GM12873 (cell line): ENCODE data around the gene GSTM4.

Experiments used
- TF ChIP-seq, protein P1 (sequence below): IDR thresholded peaks from 2 replicates; pipeline ENCODE4 v1.5.1; 2012; ENCODE audit warnings: low read depth, mild to moderate bottlenecking, moderate library complexity, low read length, control low read depth; ENCODE audit not compliant: insufficient read depth; ENCODE audit errors: missing control alignments

Gene GSTM4

DNA sequence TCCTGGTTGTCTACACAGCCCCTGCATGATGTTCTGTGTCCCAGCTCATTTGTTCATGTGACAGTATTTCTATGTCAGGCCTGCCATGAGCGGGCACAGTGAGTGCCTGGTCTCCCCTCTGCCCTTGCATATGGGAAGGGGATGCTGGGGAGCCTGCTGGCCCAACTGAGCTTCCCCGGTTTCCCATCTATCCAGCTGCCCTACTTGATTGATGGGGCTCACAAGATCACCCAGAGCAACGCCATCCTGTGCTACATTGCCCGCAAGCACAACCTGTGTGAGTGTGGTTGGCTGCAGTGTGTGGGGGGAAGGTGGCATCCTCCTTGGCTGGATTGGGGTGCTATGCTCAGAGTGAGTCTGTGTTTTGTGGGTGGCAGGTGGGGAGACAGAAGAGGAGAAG, 1.5 kb downstream of the GSTM4 start:
- TF ChIP-seq, protein P1, sequence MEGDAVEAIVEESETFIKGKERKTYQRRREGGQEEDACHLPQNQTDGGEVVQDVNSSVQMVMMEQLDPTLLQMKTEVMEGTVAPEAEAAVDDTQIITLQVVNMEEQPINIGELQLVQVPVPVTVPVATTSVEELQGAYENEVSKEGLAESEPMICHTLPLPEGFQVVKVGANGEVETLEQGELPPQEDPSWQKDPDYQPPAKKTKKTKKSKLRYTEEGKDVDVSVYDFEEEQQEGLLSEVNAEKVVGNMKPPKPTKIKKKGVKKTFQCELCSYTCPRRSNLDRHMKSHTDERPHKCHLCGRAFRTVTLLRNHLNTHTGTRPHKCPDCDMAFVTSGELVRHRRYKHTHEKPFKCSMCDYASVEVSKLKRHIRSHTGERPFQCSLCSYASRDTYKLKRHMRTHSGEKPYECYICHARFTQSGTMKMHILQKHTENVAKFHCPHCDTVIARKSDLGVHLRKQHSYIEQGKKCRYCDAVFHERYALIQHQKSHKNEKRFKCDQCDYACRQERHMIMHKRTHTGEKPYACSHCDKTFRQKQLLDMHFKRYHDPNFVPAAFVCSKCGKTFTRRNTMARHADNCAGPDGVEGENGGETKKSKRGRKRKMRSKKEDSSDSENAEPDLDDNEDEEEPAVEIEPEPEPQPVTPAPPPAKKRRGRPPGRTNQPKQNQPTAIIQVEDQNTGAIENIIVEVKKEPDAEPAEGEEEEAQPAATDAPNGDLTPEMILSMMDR = no peak

DNA sequence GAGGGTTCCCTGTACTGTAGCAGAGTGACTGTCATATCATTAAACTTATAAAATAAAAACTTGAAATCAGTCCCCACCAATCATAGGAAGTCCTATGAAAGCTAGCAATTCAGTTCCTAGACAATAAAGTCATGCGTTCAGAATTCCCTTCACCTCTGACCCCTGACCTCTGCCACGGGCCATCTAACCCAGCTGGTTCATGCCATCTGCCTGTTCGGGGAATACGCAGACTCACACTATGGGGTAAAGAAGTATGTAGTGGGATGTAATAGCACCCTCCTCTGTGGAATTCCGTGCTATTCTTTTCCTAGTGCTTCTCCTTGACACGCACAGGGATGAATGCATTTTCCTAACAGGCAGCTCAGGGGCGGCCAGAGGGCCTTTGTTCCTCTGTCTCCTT, 2.1 kb downstream of the GSTM4 start:
- TF ChIP-seq, protein P1 = no peak

DNA sequence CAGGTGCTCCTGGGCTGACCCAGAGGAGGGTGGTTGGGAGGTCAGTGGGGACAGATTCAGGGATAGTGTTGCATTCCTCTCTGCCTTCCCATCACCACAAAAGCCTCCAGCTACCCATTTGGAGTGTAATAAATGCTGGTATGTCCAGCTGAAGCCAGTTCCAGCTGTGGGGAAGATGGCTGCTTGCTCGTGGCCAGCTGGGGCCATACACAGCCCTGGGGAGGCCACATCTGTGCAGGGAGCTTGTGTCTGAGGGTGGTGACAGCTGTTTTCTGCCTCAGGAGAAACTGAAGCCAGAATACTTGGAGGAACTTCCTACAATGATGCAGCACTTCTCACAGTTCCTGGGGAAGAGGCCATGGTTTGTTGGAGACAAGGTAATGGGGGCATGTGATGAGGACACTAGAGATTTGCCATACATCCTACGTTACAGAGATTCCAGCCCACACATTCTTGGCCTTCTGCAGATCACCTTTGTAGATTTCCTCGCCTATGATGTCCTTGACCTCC, 2.7 kb downstream of the GSTM4 start:
- TF ChIP-seq, protein P1 = no peak

DNA sequence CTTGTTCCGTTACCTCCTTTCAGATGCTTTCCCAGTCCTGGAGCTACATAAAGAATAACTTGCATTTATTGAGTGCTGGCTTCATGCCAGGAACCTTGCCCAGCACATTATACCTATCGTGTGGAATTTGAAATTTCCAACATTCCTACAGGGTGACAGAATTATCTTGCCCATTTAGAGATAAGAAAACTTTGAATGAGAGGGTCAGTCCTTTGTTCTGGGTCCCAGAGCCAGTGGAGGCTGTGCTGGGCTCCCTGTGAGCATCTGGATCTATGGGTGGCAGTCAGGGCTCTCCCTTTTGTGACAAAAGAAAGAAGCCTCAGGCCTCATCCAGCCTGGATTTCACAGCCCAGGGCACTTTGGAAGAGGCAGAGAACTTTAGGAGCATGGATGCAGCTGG, 3.2 kb downstream of the GSTM4 start:
- TF ChIP-seq, protein P1 = no peak

DNA sequence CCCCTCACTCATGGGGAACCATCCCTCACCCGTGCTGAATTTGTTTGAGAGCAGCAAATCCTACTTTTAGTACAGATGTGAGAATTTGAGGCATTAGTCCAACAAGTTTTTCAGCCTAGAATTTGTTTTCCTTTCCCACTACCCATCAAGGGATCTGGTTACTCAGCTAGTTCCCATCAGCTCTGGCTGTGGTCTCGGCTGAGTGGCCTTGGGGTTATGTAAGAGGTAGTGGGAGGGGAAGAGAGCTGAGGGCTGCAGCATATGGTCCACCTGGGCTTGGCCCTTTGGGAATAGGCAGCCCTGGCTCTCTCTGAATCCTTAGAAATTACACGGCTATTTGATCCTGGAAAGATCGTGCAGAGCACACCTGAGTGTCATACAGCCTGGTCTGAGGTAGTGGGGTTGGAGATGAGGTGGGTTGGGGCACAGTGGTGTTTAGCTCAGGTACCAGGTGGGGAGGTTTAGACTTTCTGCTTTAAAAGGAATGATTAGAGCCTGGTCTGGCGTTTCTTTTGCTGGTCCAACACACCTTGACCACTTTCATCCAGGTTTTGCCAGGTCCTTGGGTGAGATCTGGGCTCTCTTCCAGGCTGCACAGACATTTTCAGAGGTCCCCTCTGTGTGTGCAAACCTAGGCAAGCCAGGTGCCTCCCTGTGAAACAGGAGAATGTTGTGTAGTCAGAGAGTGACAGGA, 4.2 kb downstream of the GSTM4 start:
- TF ChIP-seq, protein P1 = no peak

DNA sequence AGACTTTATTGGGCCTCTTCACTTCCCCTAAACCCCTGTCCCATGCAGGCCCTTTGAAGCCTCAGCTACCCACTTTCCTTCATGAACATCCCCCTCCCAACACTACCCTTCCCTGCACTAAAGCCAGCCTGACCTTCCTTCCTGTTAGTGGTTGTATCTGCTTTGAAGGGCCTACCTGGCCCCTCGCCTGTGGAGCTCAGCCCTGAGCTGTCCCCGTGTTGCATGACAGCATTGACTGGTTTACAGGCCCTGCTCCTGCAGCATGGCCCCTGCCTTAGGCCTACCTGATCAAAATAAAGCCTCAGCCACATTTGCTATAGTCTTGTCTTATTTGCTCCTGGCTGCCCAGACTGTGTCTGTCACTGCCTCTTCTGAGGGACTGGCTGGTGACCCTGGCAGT, 5.5 kb downstream of the GSTM4 start:
- TF ChIP-seq, protein P1 = no peak

DNA sequence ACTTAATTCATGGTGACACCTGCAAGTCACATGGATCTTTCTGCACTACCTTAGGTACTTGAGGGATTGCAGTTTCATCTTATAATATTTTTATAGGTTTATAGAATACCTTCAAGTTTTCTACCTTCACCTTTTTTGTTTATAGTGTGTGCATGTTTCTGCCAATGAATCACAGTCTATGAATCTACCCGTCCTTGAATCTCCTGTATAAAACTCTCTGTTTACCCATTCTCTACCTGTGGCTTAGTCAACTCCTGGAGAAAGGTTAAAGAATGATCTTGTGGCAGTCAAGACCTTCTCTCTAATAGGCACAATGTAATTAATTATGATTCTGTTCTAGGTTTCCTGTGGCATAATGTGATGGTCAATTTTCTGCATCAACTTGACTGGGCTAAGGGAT, 8.8 kb downstream of the GSTM4 start:
- TF ChIP-seq, protein P1 = no peak
